ENCODE data around the gene PCDHAC1.
"Not testable (repeated sequence)": the region's sequence is repeated elsewhere in the genome, so short reads cannot be mapped to it uniquely, and the experiment has no call there.

The PCDHAC1 gene, protein sequence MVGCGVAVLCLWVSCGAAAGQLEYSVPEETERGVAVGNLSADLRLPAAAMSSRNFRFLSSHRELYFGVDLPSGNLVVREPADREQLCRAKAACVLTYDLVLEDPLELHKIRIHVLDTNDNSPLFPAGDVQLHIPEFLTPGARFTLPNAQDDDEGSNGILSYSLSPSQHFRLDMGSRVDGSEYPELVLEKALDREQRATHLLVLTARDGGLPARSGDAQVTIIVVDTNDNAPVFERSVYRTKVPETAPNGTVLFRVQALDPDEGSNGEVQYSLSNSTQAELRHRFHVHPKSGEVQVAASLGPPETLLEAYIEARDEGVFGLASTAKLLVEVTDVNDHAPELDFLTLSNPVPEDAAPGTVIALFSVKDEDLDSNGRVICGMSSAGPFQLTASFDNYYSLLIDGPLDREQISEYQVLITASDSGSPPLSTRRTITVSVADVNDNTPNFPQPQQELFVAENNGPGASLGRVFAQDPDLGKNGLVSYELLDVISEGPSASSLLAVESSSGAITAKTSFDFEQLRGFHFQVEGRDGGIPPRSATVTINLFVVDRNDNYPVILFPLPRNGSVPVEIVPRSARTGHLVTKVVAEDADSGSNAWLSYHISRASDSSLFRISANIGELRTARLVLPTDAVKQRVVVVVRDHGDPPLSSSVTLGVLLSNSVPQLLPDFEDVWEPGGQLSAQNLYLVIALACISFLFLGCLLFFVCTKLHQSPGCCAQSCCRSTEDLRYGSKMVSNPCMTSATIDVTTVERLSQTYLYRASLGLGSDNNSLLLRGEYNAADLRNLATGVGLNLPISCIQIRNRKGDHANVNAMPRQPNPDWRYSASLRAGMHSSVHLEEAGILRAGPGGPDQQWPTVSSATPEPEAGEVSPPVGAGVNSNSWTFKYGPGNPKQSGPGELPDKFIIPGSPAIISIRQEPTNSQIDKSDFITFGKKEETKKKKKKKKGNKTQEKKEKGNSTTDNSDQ

GRCh38 chr5:140925806-140926442 lies at the start of gene PCDHAC1:
Gene PCDHAC1 (plus strand): TSS chr5:140926299. CDS start chr5:140926893, 594 bp downstream.
- peak; percentile 42 to 52 for DNase-seq

DNA sequence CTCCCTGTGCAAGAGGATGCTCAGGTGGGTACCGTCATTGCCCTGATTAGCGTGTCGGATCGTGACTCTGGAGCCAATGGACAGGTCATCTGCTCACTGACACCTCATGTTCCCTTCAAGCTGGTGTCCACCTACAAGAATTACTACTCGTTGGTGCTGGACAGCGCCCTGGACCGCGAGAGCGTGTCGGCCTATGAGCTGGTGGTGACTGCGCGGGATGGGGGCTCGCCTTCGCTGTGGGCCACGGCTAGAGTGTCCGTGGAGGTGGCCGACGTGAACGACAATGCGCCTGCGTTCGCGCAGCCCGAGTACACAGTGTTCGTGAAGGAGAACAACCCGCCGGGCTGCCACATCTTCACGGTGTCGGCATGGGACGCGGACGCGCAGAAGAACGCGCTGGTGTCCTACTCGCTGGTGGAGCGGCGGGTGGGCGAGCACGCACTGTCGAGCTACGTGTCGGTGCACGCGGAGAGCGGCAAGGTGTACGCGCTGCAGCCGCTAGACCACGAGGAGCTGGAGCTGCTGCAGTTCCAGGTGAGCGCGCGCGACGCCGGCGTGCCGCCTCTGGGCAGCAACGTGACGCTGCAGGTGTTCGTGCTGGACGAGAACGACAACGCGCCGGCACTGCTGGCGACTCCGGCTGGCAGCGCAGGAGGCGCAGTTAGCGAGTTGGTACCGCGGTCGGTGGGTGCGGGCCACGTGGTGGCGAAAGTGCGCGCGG lies 49.4 kb upstream of the PCDHAC1 start:
- DNase-seq = not testable (repeated sequence)

DNA sequence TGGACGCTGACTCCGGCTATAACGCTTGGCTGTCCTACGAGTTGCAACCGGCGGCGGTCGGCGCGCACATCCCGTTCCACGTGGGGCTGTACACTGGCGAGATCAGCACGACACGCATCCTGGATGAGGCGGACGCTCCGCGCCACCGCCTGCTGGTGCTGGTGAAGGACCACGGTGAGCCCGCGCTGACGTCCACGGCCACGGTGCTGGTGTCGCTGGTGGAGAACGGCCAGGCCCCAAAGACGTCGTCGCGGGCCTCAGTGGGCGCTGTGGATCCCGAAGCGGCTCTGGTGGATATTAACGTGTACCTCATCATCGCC lies 48.9 kb upstream of the PCDHAC1 start:
- no peak for DNase-seq

DNA sequence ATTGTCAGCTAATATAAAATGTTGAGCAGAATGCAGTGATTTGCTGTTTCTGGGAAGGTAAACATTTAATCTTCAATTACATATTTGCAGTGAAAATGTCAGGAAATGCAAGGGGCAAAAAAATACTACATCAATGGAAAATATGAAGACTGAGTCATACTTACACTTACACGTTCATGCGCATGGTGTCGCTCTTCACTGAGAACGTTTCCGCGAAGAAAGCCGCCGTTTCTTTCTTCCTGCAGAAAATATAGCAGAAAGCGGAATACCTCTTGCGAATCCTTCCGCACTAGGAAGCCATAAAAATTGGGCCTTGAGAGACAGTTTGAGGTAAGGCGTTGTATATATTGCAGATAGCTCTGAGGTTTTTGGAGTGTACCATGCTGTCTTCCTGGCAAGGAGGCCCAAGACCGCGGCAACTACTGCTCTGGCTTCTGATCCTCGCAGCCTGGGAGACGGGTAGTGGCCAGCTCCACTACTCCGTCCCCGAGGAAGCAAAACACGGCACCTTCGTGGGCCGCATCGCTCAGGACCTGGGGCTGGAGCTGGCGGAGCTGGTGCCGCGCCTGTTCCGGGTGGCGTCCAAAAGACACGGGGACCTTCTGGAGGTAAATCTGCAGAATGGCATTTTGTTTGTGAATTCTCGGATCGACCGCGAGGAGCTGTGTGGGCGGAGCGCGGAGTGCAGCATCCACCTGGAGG lies 44.1 kb upstream of the PCDHAC1 start, which contains the start of gene PCDHA13:
TSS of gene PCDHA13 (plus strand) at position 236 of the 702 bp plus-strand sequence. CDS start at position 381, 145 bp downstream.
- no peak for DNase-seq

DNA sequence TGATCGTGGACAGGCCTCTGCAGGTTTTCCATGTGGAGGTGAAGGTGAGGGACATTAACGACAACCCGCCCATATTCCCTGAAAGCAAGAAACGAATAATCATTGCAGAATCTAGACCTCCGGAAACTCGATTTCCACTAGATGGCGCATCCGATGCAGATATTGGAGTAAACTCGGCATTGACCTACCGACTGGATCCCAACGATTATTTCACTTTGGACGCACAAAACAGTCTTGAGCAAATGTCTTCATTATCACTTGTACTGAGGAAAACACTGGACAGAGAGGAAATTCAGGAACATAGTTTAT lies 43.6 kb upstream of the PCDHAC1 start:
- no peak for DNase-seq

GRCh38 chr5:140883373-140883772 lies 42.7 kb upstream of the PCDHAC1 start:
- no peak for DNase-seq

- no peak for DNase-seq
These were observed 42.0 kb upstream of the PCDHAC1 start for GRCh38 chr5:140883927-140884697.

GRCh38 chr5:140916325-140916724 lies 9.8 kb upstream of the PCDHAC1 start:
- no peak for DNase-seq

DNA sequence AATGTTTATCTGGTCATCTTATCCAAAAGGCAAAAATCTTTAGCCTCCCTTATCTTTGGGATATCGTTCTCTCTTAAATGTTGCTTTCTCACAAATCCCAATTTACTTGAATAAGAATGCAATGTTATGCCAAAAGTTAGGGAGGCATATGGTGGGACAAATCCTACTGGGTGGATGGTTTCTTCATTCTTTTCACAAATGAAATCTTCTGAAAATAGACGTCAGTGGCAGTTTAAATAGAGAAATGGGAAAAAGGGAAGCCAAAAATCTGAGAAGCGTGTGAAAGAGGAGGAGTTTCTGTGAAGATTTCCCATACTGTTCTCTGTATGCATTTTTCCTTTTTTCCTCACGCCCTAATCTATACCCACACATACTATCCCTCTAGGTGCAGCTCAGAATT lies 2.5 kb upstream of the PCDHAC1 start:
- no peak for DNase-seq

DNA sequence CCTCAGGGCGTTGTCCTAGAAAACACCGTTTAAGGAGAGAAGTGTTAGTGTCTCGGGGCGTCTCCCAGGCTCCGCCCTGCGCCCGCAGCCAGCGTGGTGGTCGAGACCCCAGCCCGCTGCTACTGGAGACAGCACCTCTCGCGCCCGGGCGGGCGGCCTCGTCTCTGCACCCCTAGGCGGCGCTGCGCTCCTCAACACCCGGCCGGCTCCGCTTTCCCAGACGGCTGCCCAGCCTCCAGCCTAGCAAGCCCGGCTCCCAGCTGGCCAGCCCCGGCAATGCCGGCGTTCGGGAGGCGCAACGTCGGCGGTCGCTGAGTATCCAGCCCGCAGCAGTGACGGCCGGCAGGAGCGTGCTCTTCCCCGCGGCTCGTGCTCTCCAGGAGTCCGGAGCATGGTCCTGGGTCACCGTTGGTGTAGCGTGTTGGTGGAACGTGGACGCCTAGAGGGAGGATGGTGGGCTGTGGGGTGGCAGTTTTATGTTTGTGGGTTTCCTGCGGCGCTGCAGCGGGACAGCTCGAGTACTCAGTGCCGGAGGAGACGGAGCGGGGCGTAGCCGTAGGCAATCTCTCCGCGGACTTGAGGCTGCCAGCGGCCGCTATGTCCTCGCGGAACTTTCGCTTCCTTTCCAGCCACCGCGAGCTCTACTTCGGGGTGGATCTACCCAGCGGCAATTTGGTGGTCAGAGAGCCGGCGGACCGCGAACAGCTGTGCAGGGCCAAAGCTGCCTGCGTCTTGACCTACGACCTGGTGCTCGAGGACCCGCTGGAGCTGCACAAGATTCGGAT lies 536 bp downstream of the PCDHAC1 start:
- peak; percentile 80 to 83 for DNase-seq

DNA sequence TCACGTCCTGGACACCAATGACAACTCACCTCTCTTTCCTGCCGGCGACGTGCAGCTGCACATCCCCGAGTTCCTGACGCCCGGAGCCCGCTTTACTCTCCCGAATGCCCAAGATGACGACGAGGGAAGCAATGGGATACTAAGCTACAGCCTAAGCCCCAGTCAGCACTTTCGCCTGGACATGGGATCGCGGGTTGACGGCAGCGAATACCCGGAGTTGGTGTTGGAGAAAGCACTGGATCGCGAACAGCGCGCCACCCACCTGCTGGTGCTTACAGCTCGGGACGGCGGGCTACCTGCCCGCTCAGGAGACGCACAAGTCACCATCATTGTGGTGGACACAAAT lies 1.1 kb downstream of the PCDHAC1 start:
- DNase-seq = no peak

- no peak for DNase-seq
These were observed 9.0 kb downstream of the PCDHAC1 start for GRCh38 chr5:140934964-140935606.

- DNase-seq = no peak
These were observed 20.5 kb downstream of the PCDHAC1 start for GRCh38 chr5:140946578-140946977.

- no peak for DNase-seq
These were observed 25.5 kb downstream of the PCDHAC1 start for GRCh38 chr5:140951636-140952035.

GRCh38 chr5:140953234-140953633 lies 27.1 kb downstream of the PCDHAC1 start:
- DNase-seq = no peak

DNA sequence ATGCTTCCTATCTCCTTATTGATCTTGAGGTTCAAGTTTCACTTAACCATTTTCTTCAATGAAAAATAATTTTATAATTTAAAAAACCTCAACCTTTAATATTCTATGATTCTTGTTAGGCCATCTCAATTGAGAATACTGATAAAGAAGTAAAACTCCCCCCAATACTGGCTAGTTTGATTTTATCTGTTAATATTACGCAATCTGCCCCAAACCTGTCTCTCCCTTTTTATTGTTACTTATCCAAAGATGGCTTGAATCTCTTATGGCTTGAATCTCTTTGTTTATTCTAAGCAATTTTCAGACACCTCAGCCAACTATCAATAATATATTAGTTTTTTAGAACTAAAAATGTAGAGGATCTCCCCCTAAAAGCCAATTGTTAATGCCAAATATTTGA lies 36.1 kb downstream of the PCDHAC1 start:
- no peak for DNase-seq

- DNase-seq = no peak
These were observed 38.3 kb downstream of the PCDHAC1 start for GRCh38 chr5:140964356-140964755.

- peak in 1 of 2 experiments; percentile 10 for DNase-seq
These were observed 39.8 kb downstream of the PCDHAC1 start for GRCh38 chr5:140965905-140966292.

DNA sequence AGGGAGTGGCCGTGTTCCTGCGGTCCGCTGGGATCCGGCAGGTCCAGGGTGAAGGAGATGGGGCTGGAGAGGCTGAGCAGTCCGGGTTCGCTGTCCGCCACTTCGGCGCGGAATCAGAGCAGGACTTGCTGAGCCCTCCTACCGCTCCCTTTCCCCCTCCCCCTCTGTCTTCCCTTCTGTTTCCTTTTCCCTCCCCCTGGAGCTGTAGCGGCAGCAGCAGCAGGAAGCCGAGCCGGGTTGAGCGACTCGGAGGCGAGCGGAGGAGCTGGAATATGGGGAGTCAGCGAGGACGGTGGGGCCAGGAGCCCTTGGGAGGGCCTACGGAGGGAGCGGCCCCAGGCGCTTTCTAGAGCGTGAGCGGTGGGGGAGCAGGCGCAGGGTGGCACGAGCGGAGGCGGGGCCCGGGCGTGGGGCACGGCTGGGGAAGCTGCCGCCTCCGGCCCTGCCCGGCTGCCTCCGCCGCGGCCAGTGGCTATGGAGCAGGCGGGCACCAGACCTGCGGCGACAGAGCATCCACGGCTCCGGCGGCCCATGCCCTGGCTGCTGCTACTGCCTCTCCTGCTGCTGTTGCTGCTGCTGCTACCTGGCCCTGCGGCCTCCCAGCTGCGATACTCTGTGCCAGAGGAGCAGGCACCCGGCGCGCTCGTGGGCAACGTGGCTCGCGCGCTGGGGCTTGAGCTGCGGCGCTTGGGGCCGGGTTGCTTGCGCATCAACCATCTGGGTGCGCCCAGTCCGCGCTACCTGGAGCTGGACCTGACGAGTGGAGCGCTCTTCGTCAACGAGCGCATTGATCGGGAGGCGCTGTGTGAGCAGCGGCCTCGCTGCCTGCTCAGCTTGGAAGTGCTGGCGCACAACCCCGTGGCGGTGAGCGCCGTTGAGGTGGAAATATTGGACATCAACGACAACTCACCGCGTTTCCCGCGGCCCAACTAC lies 40.5 kb downstream of the PCDHAC1 start, which contains the start of gene PCDHAC2:
TSS of gene PCDHAC2 (plus strand) at position 184 of the 933 bp plus-strand sequence. CDS start at position 475, 291 bp downstream.
- peak; percentile 57 to 63 for DNase-seq

All from NCI-H2081 (cell line).